ENCODE results near the gene SLC22A5.

- TF ChIP-seq POLR2AphosphoS5 (IDR thresholded peaks at IDR 0.05; ENCODE audit: low read depth, low read length) (no peak), TAF1 (IDR thresholded peaks at IDR 0.05; ENCODE audit: borderline replicate concordance, insufficient read depth, low read length) (no peak), SIN3A (IDR thresholded peaks at IDR 0.05; ENCODE audit: borderline replicate concordance, insufficient read depth, low read length) (no peak), REST (IDR thresholded peaks at IDR 0.05; ENCODE audit: insufficient read depth in 1 of 2, low read depth in 2 of 2, low read length in 2 of 2) (no peak), FOXP2 (optimal IDR thresholded peaks at IDR 0.05; ENCODE audit: borderline replicate concordance, extremely low read depth, extremely low read length, insufficient read depth) (no peak)
These were observed 46.9 kb downstream of the SLC22A5 start for GRCh38 chr5:132416306-132417009.
